Ovary (tissue), 3 donors: Measurements from ENCODE around the gene LAMB1.

Experiments
- POLR2A ChIP-seq: fragments of 450-650 bp; IDR thresholded peaks from one replicate; pipeline ENCODE4 v1.6.1; 2017; ENCODE audit warnings: antibody characterized with exemption, mild to moderate bottlenecking, moderate library complexity
- TF ChIP-seq, protein P1 (sequence below), 3 donors: fragments of 450-650 bp in 2 of 3; fragments of 200-600 bp in 1 of 3; IDR thresholded peaks; one replicate each; pipeline versions ENCODE4 v1.5.1 to v1.8.0; 2016 to 2022; ENCODE audit warnings: antibody characterized with exemption in 3 of 3, mild to moderate bottlenecking in 1 of 3
- donor health status: DM: no; HTN: no; CAD: no.

- TF ChIP-seq, protein P1, sequence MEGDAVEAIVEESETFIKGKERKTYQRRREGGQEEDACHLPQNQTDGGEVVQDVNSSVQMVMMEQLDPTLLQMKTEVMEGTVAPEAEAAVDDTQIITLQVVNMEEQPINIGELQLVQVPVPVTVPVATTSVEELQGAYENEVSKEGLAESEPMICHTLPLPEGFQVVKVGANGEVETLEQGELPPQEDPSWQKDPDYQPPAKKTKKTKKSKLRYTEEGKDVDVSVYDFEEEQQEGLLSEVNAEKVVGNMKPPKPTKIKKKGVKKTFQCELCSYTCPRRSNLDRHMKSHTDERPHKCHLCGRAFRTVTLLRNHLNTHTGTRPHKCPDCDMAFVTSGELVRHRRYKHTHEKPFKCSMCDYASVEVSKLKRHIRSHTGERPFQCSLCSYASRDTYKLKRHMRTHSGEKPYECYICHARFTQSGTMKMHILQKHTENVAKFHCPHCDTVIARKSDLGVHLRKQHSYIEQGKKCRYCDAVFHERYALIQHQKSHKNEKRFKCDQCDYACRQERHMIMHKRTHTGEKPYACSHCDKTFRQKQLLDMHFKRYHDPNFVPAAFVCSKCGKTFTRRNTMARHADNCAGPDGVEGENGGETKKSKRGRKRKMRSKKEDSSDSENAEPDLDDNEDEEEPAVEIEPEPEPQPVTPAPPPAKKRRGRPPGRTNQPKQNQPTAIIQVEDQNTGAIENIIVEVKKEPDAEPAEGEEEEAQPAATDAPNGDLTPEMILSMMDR (IDR thresholded peaks at IDR 0.05): peak; percentile 62 to 73 (median 64)
- TF ChIP-seq POLR2A: no peak
Measured at GRCh38 chr7:107879400-107880035, 123.4 kb downstream of the LAMB1 start.
